ENCODE measurements around the gene TRIM21. TPM values are rescaled to one million over a fixed set of nuclear protein-coding genes. Genes with fewer than 3 reads are reported as not detected.
A peak's percentile ranks its signal among the peaks of the same experiment; 100 is the strongest.
"Not testable (repeated sequence)": the region's sequence is repeated elsewhere in the genome, so short reads cannot be mapped to it uniquely, and the experiment has no call there.

TRIM21 gene
- total RNA-seq, 6 donors from 2014 or later, result 17.1 to 40.7 (median 21.8) TPM

DNA sequence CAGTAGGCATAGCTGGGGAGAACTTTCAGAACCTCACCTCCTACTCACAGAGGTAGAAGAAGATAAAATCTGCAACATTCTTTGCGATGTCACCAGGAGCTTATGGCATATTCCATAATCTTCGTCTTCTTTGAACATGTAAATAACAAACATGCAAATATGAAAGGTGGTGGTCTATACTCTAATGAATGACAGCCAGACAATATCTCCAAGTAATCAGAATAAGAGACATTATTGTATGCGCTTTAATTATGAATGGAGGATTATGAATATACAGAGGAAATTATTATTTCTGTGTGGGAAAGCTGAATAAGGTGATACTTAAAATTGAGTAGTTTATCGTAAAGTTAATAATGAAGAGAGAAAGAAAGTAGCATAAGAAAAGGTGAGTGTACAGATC lies 25.2 kb downstream of the TRIM21 start, which contains the start of gene OR52B4:
OR52B4 (minus strand) TSS at position 101 of the 400 bp plus-strand sequence; CDS start at position 10, 91 bp downstream.
- Histone ChIP-seq H3K4me1 (no peaks in the 10 kb centered on the region), H3K27ac (no peak within 1 kb of the TSS), H3K36me3 (no peaks in the 10 kb centered on the region), H3K9me3 (no peaks in the 10 kb centered on the region), H3K4me3 (no peak within 1 kb of the TSS), H3K27me3 (no peaks in the 10 kb centered on the region)
- 93% methylated on average over 4 of the region's 4 CpGs for whole genome bisulfite sequencing, 2 donors
- DNase-seq, result no peak
- no peak for ATAC-seq (ENCODE audit: low FRiP score in 2 of 2)
- TF ChIP-seq EP300 (IDR thresholded peaks at IDR 0.05), result no peak
- TF ChIP-seq CTCF (IDR thresholded peaks at IDR 0.05), result no peak
- TF ChIP-seq POLR2AphosphoS5 (IDR thresholded peaks at IDR 0.05), result no peak
- TF ChIP-seq POLR2A (IDR thresholded peaks at IDR 0.05), result no peak

DNA sequence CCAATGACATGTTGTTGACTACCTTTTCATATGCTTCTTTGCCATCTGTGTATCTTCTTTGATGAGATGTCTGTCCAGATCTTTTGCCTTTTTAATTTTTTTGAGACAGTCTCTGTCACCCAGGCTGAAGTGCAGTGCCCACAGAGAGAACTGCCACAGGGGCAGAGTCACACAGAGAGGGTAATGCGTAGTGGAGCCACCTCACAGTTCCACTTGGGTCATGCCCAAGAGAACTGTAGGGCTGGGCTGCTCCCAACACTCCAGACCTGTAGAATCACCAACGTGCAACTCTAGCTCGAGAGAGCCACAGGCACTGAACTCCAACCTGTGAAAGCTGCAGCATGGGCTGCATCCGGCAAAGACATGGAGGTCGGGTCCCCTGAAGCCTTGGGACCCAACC lies 45.4 kb downstream of the TRIM21 start:
- H3K9me3 ChIP-seq, result not testable (repeated sequence)
- peak; percentile 40 to 82 for ATAC-seq (ENCODE audit: low FRiP score in 2 of 2)
- 74 to 88% methylated on average over 1 to 3 of the region's 5 CpGs for WGBS, 2 donors

GRCh38 chr11:4345366-4345765 lies 48.1 kb downstream of the TRIM21 start:
- peak; percentile 47 to 76 for ATAC-seq (ENCODE audit: low FRiP score in 2 of 2)
- H3K4me1 ChIP-seq, H3K36me3 ChIP-seq, H3K9me3 ChIP-seq, H3K27ac ChIP-seq, H3K27me3 ChIP-seq, DNase-seq, H3K4me3 ChIP-seq: not testable (repeated sequence)
- WGBS, 2 donors, result 80 to 84% methylated on average over 2 of the region's 2 CpGs

More for the DNA sequence above, 45.4 kb downstream of the TRIM21 start:
- H3K4me3 ChIP-seq, H3K4me1 ChIP-seq, H3K27ac ChIP-seq, DNase-seq, H3K36me3 ChIP-seq, H3K27me3 ChIP-seq: not testable (repeated sequence)

Other genes with a start within 250 kb of the TRIM21 start
- gene OR52B4, start 25.3 kb downstream of the TRIM21 start, total RNA-seq, result not detected
- not detected for gene OR52K2, start 55.6 kb upstream of the TRIM21 start, total RNA-seq
- under 1 TPM in 3 of 6 donors, not detected in 3; 0.03 to 0.22 (median 0.03) TPM for gene OR52K1, start 88.9 kb upstream of the TRIM21 start, total RNA-seq
- not detected for gene OR52M1, start 151.5 kb upstream of the TRIM21 start, total RNA-seq
- not detected for gene OR52I2, start 188.0 kb upstream of the TRIM21 start, total RNA-seq
- gene OR52I1, start 200.3 kb upstream of the TRIM21 start, total RNA-seq, result not detected
- gene TRIM68, start 214.5 kb upstream of the TRIM21 start, total RNA-seq, result 10 to 100 TPM in 5 of 6 donors, 1 to 10 TPM in 1; 8.7 to 21.6 (median 13.1) TPM
- not detected for gene OR51D1, start 243.8 kb upstream of the TRIM21 start, total RNA-seq